ENCODE measurements around the gene TSSK3. TPM values are rescaled to one million over a fixed set of nuclear protein-coding genes. Genes with fewer than 3 reads are reported as not detected.
"Not testable (repeated sequence)": the region's sequence is repeated elsewhere in the genome, so short reads cannot be mapped to it uniquely, and the experiment has no call there.

The TSSK3 gene
- total RNA-seq, 1 experiment from 2014 or later: 4.3 TPM

DNA sequence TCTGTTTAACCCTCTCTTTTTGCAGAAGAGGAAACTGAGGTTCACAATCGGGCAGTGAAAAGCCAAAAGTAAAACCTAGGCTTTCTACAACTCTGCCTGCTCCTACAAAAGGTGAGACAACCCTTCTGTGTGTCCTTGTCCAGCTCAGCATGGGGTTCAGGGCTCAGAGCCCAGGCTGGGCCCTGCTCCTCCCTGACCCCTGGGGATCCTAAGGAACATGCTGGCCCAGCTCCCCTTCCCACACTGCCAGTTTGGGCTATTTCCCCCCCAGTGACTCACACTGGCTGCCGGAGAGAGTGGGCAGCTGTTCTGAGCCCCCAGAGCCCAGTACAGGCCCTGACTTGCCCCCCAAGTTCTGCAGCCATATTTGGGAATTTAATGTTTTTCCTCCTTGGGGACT, 8.9 kb upstream of the TSSK3 start:
- Histone ChIP-seq H3K27ac (ENCODE audit: low read depth, low read length, poor library complexity, severe bottlenecking) (no peak overlapping the region), H3K27me3 (replicated peaks; ENCODE audit: insufficient read depth, low read depth, low read length, poor library complexity) (no peaks in the 10 kb centered on the region), H3K9me3 (ENCODE audit: low read depth, low read length, poor library complexity, severe bottlenecking) (peaks cover 5% of the 10 kb centered on the region), H3K36me3 (ENCODE audit: insufficient read depth, low read length, poor library complexity, severe bottlenecking) (no peaks in the 10 kb centered on the region), H3K4me3 (ENCODE audit: low read depth, low read length, poor library complexity, severe bottlenecking) (no peak overlapping the region), H3K4me1 (ENCODE audit: insufficient read depth, low read length, poor library complexity, severe bottlenecking) (peaks cover 8% of the 10 kb centered on the region)
- intact Hi-C loops (cut with micrococcal nuclease; ENCODE audit: unreplicated experiment): no loop called here
- ChIA-PET POLR2A (ENCODE audit: low non-redundant PET) (no interaction called here), CTCF (no interaction called here)
- no peak for DNase-seq (ENCODE audit: low spot score)
- BruUV-seq (replicated peaks): no TSS peak
- no peak for TF ChIP-seq EZH2 (IDR thresholded peaks at IDR 0.05; ENCODE audit: borderline replicate concordance, low read depth, low read length, poor library complexity, severe bottlenecking)
- TF ChIP-seq, protein P1, sequence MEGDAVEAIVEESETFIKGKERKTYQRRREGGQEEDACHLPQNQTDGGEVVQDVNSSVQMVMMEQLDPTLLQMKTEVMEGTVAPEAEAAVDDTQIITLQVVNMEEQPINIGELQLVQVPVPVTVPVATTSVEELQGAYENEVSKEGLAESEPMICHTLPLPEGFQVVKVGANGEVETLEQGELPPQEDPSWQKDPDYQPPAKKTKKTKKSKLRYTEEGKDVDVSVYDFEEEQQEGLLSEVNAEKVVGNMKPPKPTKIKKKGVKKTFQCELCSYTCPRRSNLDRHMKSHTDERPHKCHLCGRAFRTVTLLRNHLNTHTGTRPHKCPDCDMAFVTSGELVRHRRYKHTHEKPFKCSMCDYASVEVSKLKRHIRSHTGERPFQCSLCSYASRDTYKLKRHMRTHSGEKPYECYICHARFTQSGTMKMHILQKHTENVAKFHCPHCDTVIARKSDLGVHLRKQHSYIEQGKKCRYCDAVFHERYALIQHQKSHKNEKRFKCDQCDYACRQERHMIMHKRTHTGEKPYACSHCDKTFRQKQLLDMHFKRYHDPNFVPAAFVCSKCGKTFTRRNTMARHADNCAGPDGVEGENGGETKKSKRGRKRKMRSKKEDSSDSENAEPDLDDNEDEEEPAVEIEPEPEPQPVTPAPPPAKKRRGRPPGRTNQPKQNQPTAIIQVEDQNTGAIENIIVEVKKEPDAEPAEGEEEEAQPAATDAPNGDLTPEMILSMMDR (conservative IDR thresholded peaks at IDR 0.05; ENCODE audit: low read depth, low read length): no peak

DNA sequence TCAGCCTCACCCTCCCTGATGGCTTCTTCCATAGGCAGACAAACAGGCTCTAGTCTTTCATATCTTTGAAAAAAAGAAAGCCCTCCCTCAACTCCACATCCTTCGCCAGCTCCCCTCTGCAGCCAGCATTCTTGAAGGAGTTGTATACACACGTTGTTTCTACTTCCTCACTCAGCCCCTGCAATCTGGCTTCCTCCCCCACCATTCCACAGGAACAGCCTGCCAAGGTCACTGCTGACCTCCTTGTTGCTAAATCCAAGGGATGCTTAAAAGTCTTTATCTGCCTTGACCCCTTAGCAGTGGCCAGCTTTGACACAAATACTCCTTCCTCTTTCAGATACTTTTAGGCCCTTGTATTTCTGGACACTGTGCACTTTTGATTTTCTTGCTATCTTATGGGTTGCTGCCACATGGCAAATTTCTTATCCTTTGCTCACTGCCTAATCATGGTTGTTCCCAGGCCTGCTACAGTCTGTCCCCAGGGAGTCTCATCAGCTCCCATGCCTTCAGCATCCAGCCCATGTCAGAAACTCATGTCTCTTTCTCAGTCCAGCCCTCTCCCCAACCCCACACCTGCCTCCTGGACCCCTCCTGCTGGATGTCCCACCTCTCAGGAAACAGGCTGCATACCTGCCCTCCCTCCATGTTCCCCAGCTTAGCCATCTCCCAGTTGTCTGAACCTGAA, 8.3 kb upstream of the TSSK3 start:
- Histone ChIP-seq H3K27ac (ENCODE audit: low read depth, low read length, poor library complexity, severe bottlenecking) (no peak overlapping the region), H3K4me1 (ENCODE audit: insufficient read depth, low read length, poor library complexity, severe bottlenecking) (peaks cover 8% of the 10 kb centered on the region), H3K9me3 (ENCODE audit: low read depth, low read length, poor library complexity, severe bottlenecking) (peaks cover 5% of the 10 kb centered on the region), H3K27me3 (replicated peaks; ENCODE audit: insufficient read depth, low read depth, low read length, poor library complexity) (no peaks in the 10 kb centered on the region), H3K36me3 (ENCODE audit: insufficient read depth, low read length, poor library complexity, severe bottlenecking) (no peaks in the 10 kb centered on the region), H3K4me3 (ENCODE audit: low read depth, low read length, poor library complexity, severe bottlenecking) (no peak overlapping the region)
- POLR2A ChIA-PET (ENCODE audit: low non-redundant PET): no interaction called here
- CTCF ChIA-PET: no interaction called here
- no peak for DNase-seq (ENCODE audit: low spot score)
- intact Hi-C loops (cut with micrococcal nuclease; ENCODE audit: unreplicated experiment): no loop called here
- BruUV-seq (replicated peaks): no TSS peak
- TF ChIP-seq EZH2 (IDR thresholded peaks at IDR 0.05; ENCODE audit: borderline replicate concordance, low read depth, low read length, poor library complexity, severe bottlenecking): no peak
- TF ChIP-seq, protein P1 (conservative IDR thresholded peaks at IDR 0.05; ENCODE audit: low read depth, low read length): no peak

DNA sequence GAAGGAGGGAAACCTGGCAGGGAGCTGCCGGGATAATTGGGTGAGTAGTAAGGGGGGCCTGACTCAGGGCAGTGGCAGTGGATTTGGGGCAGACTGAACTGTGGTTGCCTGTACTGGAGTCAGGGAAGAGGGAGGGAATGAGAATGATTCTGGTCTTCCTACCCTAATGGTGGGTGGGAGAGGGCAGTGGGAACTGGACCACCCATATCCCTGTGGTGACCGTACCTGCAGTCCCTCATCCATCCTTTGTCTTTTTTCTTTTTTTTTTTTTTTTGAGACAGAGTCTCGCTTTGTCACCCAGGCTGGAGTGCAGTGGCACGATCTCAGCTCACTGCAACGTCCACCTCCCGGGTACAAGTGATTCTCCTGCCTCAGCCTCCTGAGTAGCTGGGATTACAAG, 6.6 kb upstream of the TSSK3 start:
- H3K9me3 ChIP-seq (ENCODE audit: low read depth, low read length, poor library complexity, severe bottlenecking); H3K27ac ChIP-seq (ENCODE audit: low read depth, low read length, poor library complexity, severe bottlenecking); H3K36me3 ChIP-seq (ENCODE audit: insufficient read depth, low read length, poor library complexity, severe bottlenecking); CTCF ChIA-PET; intact Hi-C loops (cut with micrococcal nuclease; ENCODE audit: unreplicated experiment); DNase-seq (ENCODE audit: low spot score); BruUV-seq (replicated peaks); H3K4me3 ChIP-seq (ENCODE audit: low read depth, low read length, poor library complexity, severe bottlenecking); H3K4me1 ChIP-seq (ENCODE audit: insufficient read depth, low read length, poor library complexity, severe bottlenecking); H3K27me3 ChIP-seq (replicated peaks; ENCODE audit: insufficient read depth, low read depth, low read length, poor library complexity): not testable (repeated sequence)
- POLR2A ChIA-PET (ENCODE audit: low non-redundant PET): interaction anchor here (0.7 kb wide), 1 partner anchor 9 kb away, joined by 14 read pairs; no protein-coding TSS in a partner anchor

DNA sequence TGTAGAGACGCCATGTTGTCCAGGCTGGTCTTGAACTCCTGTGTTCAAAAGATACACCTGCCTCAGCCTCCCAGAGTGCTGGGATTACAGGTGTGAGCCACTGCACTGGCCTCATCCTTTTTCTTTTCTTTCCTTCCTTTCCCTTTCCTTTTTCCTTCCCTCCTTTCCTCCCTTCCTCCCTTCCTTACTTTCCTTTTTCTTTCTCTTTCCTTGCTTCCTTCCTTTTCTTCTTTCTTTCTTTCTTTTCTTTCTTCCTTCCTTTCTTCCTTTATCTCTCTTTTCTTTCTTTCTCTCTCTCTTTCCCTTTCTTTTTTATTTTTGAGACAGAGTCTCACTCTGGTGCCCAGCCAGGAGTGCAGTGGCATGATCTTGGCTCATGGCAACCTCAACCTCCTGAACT, 5.9 kb upstream of the TSSK3 start:
- BruUV-seq (replicated peaks): no TSS peak
- Histone ChIP-seq H3K27me3 (replicated peaks; ENCODE audit: insufficient read depth, low read depth, low read length, poor library complexity) (no peaks in the 10 kb centered on the region), H3K27ac (ENCODE audit: low read depth, low read length, poor library complexity, severe bottlenecking) (no peak overlapping the region), H3K4me3 (ENCODE audit: low read depth, low read length, poor library complexity, severe bottlenecking) (no peak overlapping the region), H3K36me3 (ENCODE audit: insufficient read depth, low read length, poor library complexity, severe bottlenecking) (no peaks in the 10 kb centered on the region), H3K9me3 (ENCODE audit: low read depth, low read length, poor library complexity, severe bottlenecking) (no peaks in the 10 kb centered on the region), H3K4me1 (ENCODE audit: insufficient read depth, low read length, poor library complexity, severe bottlenecking) (peaks cover 8% of the 10 kb centered on the region)
- ChIA-PET POLR2A (ENCODE audit: low non-redundant PET) (interaction anchor here (0.7 kb wide), 1 partner anchor 8 kb away, joined by 14 read pairs; no protein-coding TSS in a partner anchor), CTCF (no interaction called here)
- intact Hi-C loops (cut with micrococcal nuclease; ENCODE audit: unreplicated experiment): no loop called here
- no peak for DNase-seq (ENCODE audit: low spot score)
- no peak for TF ChIP-seq EZH2 (IDR thresholded peaks at IDR 0.05; ENCODE audit: borderline replicate concordance, low read depth, low read length, poor library complexity, severe bottlenecking)
